Measurements from ENCODE around the gene KIF26B.

- TF ChIP-seq POLR2A (IDR thresholded peaks at IDR 0.05): no peak
- TF ChIP-seq CTCF (IDR thresholded peaks at IDR 0.05): no peak
- no peak for TF ChIP-seq POLR2AphosphoS5 (IDR thresholded peaks at IDR 0.05)
- no peak for TF ChIP-seq EP300 (IDR thresholded peaks at IDR 0.05)
Measured at GRCh38 chr1:245409341-245410195, 254.8 kb downstream of the KIF26B start.

All from suprapubic skin (tissue), 4 donors.